ENCODE measurements around the gene DYNC1I1. TPM values are rescaled to one million over a fixed set of nuclear protein-coding genes. Genes with fewer than 3 reads are reported as not detected.

The DYNC1I1 gene
- total and polyA plus RNA-seq, 2 experiments from 2014 or later = 1.4 to 4.1 TPM

DNA sequence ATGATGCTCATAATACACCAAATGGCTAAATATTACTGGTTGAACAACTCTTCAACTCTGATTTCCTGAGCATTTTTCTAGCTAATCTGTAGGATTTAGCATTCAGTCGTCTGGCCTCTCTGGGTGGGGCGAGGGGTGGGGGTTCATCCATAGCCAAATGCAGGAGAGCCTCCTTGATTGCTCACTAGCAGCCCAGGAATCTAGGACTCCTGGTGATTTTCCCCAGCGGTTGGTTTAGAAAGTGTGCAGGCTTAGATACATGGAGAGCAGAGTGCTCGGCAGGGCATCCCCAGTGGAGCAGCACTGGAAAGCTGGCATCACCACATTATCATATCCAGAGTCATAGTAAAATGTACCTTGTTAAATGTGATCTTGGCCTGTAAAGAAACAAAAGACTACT, 136.1 kb downstream of the DYNC1I1 start:
- Mint-ChIP-seq H3K4me3 (no peak overlapping the region), H3K9me3 (no peaks in the 10 kb centered on the region), H3K27me3 (ENCODE audit: insufficient read depth, low read depth, poor library complexity) (peaks cover 3% of the 10 kb centered on the region), H3K4me1 (peaks cover 21% of the 10 kb centered on the region), H3K27ac (no peak overlapping the region), H3K36me3 (ENCODE audit: low read depth) (no peaks in the 10 kb centered on the region)
- H3F3A ChIP-seq (replicated peaks; ENCODE audit: low read depth) = no peaks in the 10 kb centered on the region
- H3K79me2 ChIP-seq (replicated peaks; ENCODE audit: insufficient read depth) = no peaks in the 10 kb centered on the region
- H3K4me2 ChIP-seq = peak overlapping the region; percentile 40; the same call in 1 of the 2 replicates
- TF ChIP-seq, protein P1, sequence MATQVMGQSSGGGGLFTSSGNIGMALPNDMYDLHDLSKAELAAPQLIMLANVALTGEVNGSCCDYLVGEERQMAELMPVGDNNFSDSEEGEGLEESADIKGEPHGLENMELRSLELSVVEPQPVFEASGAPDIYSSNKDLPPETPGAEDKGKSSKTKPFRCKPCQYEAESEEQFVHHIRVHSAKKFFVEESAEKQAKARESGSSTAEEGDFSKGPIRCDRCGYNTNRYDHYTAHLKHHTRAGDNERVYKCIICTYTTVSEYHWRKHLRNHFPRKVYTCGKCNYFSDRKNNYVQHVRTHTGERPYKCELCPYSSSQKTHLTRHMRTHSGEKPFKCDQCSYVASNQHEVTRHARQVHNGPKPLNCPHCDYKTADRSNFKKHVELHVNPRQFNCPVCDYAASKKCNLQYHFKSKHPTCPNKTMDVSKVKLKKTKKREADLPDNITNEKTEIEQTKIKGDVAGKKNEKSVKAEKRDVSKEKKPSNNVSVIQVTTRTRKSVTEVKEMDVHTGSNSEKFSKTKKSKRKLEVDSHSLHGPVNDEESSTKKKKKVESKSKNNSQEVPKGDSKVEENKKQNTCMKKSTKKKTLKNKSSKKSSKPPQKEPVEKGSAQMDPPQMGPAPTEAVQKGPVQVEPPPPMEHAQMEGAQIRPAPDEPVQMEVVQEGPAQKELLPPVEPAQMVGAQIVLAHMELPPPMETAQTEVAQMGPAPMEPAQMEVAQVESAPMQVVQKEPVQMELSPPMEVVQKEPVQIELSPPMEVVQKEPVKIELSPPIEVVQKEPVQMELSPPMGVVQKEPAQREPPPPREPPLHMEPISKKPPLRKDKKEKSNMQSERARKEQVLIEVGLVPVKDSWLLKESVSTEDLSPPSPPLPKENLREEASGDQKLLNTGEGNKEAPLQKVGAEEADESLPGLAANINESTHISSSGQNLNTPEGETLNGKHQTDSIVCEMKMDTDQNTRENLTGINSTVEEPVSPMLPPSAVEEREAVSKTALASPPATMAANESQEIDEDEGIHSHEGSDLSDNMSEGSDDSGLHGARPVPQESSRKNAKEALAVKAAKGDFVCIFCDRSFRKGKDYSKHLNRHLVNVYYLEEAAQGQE (IDR thresholded peaks at IDR 0.05; ENCODE audit: unreplicated experiment) = no peak
- TF ChIP-seq EZH2 (IDR thresholded peaks at IDR 0.05; ENCODE audit: low read depth, unreplicated experiment) (no peak), EZH2phosphoT487 (IDR thresholded peaks at IDR 0.05; ENCODE audit: unreplicated experiment) (no peak), STAT1 (IDR thresholded peaks at IDR 0.05; ENCODE audit: unreplicated experiment) (no peak), NANOG (IDR thresholded peaks at IDR 0.05; ENCODE audit: borderline replicate concordance) (no peak), JUNB (IDR thresholded peaks at IDR 0.05; ENCODE audit: unreplicated experiment) (no peak), ZNF114 (CRISPR knock-in tag; IDR thresholded peaks at IDR 0.05) (no peak), ZNF331 (CRISPR knock-in tag; IDR thresholded peaks at IDR 0.05; ENCODE audit: low read depth) (no peak), POLR2AphosphoS5 (IDR thresholded peaks at IDR 0.05; ENCODE audit: low read depth) (no peak), CREB1 (CRISPR knock-in tag; IDR thresholded peaks at IDR 0.05; ENCODE audit: low read depth) (no peak)
- TF ChIP-seq, protein P2, sequence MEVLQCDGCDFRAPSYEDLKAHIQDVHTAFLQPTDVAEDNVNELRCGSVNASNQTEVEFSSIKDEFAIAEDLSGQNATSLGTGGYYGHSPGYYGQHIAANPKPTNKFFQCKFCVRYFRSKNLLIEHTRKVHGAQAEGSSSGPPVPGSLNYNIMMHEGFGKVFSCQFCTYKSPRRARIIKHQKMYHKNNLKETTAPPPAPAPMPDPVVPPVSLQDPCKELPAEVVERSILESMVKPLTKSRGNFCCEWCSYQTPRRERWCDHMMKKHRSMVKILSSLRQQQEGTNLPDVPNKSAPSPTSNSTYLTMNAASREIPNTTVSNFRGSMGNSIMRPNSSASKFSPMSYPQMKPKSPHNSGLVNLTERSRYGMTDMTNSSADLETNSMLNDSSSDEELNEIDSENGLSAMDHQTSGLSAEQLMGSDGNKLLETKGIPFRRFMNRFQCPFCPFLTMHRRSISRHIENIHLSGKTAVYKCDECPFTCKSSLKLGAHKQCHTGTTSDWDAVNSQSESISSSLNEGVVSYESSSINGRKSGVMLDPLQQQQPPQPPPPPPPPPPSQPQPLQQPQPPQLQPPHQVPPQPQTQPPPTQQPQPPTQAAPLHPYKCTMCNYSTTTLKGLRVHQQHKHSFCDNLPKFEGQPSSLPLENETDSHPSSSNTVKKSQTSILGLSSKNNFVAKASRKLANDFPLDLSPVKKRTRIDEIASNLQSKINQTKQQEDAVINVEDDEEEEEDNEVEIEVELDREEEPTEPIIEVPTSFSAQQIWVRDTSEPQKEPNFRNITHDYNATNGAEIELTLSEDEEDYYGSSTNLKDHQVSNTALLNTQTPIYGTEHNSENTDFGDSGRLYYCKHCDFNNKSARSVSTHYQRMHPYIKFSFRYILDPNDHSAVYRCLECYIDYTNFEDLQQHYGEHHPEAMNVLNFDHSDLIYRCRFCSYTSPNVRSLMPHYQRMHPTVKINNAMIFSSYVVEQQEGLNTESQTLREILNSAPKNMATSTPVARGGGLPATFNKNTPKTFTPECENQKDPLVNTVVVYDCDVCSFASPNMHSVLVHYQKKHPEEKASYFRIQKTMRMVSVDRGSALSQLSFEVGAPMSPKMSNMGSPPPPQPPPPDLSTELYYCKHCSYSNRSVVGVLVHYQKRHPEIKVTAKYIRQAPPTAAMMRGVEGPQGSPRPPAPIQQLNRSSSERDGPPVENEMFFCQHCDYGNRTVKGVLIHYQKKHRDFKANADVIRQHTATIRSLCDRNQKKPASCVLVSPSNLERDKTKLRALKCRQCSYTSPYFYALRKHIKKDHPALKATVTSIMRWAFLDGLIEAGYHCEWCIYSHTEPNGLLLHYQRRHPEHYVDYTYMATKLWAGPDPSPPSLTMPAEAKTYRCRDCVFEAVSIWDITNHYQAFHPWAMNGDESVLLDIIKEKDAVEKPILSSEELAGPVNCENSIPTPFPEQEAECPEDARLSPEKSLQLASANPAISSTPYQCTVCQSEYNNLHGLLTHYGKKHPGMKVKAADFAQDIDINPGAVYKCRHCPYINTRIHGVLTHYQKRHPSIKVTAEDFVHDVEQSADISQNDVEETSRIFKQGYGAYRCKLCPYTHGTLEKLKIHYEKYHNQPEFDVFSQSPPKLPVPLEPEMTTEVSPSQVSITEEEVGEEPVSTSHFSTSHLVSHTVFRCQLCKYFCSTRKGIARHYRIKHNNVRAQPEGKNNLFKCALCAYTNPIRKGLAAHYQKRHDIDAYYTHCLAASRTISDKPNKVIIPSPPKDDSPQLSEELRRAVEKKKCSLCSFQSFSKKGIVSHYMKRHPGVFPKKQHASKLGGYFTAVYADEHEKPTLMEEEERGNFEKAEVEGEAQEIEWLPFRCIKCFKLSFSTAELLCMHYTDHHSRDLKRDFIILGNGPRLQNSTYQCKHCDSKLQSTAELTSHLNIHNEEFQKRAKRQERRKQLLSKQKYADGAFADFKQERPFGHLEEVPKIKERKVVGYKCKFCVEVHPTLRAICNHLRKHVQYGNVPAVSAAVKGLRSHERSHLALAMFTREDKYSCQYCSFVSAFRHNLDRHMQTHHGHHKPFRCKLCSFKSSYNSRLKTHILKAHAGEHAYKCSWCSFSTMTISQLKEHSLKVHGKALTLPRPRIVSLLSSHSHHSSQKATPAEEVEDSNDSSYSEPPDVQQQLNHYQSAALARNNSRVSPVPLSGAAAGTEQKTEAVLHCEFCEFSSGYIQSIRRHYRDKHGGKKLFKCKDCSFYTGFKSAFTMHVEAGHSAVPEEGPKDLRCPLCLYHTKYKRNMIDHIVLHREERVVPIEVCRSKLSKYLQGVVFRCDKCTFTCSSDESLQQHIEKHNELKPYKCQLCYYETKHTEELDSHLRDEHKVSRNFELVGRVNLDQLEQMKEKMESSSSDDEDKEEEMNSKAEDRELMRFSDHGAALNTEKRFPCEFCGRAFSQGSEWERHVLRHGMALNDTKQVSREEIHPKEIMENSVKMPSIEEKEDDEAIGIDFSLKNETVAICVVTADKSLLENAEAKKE (CRISPR knock-in tag; IDR thresholded peaks at IDR 0.05) = no peak
- TF ChIP-seq, protein P3, sequence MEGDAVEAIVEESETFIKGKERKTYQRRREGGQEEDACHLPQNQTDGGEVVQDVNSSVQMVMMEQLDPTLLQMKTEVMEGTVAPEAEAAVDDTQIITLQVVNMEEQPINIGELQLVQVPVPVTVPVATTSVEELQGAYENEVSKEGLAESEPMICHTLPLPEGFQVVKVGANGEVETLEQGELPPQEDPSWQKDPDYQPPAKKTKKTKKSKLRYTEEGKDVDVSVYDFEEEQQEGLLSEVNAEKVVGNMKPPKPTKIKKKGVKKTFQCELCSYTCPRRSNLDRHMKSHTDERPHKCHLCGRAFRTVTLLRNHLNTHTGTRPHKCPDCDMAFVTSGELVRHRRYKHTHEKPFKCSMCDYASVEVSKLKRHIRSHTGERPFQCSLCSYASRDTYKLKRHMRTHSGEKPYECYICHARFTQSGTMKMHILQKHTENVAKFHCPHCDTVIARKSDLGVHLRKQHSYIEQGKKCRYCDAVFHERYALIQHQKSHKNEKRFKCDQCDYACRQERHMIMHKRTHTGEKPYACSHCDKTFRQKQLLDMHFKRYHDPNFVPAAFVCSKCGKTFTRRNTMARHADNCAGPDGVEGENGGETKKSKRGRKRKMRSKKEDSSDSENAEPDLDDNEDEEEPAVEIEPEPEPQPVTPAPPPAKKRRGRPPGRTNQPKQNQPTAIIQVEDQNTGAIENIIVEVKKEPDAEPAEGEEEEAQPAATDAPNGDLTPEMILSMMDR (conservative IDR thresholded peaks at IDR 0.05; ENCODE audit: low read depth in 2 of 2) = no peak
- TF ChIP-seq, protein P4, sequence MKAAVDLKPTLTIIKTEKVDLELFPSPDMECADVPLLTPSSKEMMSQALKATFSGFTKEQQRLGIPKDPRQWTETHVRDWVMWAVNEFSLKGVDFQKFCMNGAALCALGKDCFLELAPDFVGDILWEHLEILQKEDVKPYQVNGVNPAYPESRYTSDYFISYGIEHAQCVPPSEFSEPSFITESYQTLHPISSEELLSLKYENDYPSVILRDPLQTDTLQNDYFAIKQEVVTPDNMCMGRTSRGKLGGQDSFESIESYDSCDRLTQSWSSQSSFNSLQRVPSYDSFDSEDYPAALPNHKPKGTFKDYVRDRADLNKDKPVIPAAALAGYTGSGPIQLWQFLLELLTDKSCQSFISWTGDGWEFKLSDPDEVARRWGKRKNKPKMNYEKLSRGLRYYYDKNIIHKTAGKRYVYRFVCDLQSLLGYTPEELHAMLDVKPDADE (IDR thresholded peaks at IDR 0.05) = no peak
- peaks cover 32% of the 10 kb centered on the region for H3K4me1 ChIP-seq (ENCODE audit: insufficient read depth)
- no peak overlapping the region for H3K4me3 ChIP-seq
- no peak overlapping the region for H3K27ac ChIP-seq (ENCODE audit: low read depth)
- ATAC-seq (peak; percentile 27; the same call in 1 of the 3 replicates), DNase-seq (ENCODE audit: low spot score) (no peak)
- H4K20me1 ChIP-seq (replicated peaks; ENCODE audit: insufficient read depth) = no peaks in the 10 kb centered on the region
- H3K9me2 ChIP-seq (ENCODE audit: insufficient read depth) = no peaks in the 10 kb centered on the region
- H3K27me3 ChIP-seq (ENCODE audit: insufficient read depth) = no peaks in the 10 kb centered on the region
- H2AFZ ChIP-seq = no peak overlapping the region
- no peaks in the 10 kb centered on the region for H3K36me3 ChIP-seq (ENCODE audit: insufficient read depth)

Data from GM23338 (cell line).